Testis (tissue), 2 donors: ENCODE data around the gene CSTF3.

Source experiments
- POLR2A ChIP-seq: fragments of 450-650 bp; IDR thresholded peaks from one replicate; pipeline ENCODE4 v1.6.1; 2017; ENCODE audit warnings: antibody characterized with exemption, mild to moderate bottlenecking, moderate library complexity
- TF ChIP-seq, protein P1 (sequence below), 3 experiments: fragments of 450-650 bp in 2 of 3; fragments of 200-600 bp in 1 of 3; sonication (generic) in 1 of 3; IDR thresholded peaks; one replicate each; pipeline ENCODE4 v1.5.1; 2016 to 2019; ENCODE audit warnings: antibody characterized with exemption in 3 of 3, mild to moderate bottlenecking in 2 of 3, moderate library complexity in 1 of 3

- TF ChIP-seq, protein P1, sequence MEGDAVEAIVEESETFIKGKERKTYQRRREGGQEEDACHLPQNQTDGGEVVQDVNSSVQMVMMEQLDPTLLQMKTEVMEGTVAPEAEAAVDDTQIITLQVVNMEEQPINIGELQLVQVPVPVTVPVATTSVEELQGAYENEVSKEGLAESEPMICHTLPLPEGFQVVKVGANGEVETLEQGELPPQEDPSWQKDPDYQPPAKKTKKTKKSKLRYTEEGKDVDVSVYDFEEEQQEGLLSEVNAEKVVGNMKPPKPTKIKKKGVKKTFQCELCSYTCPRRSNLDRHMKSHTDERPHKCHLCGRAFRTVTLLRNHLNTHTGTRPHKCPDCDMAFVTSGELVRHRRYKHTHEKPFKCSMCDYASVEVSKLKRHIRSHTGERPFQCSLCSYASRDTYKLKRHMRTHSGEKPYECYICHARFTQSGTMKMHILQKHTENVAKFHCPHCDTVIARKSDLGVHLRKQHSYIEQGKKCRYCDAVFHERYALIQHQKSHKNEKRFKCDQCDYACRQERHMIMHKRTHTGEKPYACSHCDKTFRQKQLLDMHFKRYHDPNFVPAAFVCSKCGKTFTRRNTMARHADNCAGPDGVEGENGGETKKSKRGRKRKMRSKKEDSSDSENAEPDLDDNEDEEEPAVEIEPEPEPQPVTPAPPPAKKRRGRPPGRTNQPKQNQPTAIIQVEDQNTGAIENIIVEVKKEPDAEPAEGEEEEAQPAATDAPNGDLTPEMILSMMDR (IDR thresholded peaks at IDR 0.05), result no peak
- no peak for TF ChIP-seq POLR2A
These were observed 115.6 kb downstream of the CSTF3 start for GRCh38 chr11:33045551-33046255.
